ENCODE measurements around the gene IL5.

Gene IL5

DNA sequence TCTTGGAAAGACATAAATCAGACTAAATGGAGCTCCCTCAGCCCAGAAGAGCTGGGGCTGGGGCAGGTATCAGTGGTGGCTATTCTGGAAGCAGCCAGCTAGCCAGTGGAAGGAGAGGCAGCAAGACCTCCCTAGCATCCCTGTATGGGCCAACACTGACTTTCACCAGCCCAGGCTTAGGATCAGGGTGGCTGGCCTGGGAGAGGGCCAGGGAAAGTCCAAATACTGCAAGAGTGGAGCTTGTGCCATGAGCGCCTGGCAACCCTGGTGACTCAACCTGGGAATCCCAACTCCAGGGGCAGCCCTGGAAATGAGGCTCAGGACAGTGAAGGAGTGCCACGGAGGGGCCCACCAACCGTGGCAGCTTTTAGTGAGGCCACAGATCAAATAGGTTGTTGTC is 45.2 kb downstream of the IL5 start:
- DNase-seq (ENCODE audit: low read depth): no peak

DNA sequence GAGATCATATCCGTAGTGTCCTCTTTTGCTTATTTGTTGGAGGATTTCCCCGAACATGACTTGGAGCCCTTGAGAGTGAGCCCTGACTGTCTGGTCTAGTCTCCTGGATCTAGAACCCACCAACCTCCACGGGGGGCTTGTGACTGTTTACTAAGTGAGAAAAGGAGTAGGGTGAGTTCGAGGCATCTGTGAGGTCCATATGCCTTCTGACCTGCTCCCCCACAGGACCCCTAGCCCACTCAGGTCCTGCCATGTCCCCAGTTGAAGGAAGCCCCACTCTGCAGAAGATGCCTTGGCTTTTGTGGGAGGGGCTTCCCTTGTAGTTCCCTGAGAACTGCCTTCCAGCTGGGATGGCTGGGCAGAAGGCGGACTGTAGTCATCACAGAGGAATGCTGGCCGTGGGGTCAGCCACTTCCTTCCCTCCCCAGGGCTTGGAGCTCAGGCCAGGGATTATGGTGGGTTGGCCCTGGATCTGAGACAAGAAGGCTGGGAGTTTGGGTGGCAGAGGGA is 45.8 kb downstream of the IL5 start:
- DNase-seq (ENCODE audit: low read depth): peak; percentile 82

DNA sequence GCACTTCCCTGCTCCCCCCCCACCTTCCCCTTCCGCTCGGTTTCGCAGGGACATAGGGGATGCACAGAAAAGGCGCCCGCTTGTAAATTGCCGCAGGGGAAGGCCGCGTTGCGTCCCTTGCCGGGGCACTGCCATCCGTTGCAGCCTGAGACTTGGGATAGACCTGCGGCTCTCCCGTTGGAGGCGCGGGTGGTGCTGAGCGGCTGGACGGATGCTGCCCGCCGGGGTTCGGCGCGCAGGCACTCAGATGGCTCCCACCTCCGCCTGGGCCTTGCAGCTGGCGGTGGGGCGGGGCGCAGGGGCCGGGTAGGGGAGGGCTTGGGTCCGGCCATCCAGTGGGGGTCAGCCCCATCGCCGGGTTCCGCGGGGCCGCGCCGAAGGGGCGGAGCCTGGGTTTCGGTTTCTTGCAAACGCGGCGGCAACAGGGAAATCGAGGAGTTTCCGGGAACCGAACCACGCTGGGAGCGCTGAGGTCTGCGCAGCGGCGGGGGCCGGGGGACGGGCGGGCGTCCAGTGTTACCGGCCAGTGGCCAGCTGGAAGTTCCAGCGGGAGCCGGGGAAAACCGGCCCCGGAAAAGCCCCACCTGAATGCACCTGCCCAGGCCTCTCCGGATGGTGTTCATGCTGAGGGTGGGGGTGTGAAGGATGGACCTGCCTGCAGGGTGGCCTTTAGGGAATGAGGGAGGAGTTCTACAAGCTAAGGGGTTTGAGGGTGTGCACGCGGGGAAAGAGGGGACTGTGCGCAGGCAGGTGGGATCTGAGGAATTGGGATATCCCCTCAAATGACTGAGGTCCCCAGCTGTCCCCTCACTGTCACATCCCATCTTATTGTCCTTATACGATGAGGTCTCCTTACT is 46.5 kb downstream of the IL5 start:
- DNase-seq (ENCODE audit: low read depth): no peak

DNA sequence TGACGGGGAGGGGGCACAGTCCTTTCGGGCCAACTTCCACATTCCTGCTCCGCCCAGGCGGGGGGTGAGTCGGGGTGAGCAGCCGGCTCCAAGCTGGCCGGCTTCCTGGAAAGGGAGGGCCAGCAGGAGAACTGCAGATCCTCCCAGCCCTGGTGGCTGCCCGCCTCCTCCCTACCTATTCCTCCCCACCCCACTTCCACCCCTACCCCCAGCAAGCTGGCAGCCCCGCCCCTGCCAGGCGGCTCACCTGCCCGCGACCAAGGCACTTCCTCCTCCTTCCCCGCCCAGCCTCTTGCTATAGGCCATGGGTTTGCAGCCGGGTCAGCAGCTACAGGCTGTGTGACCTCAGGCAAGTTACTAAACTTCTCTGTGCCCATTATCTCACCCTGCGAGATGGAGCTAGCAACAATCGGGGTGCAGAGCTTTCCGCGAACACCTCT is 47.1 kb downstream of the IL5 start:
- no peak for DNase-seq (ENCODE audit: low read depth)

DNA sequence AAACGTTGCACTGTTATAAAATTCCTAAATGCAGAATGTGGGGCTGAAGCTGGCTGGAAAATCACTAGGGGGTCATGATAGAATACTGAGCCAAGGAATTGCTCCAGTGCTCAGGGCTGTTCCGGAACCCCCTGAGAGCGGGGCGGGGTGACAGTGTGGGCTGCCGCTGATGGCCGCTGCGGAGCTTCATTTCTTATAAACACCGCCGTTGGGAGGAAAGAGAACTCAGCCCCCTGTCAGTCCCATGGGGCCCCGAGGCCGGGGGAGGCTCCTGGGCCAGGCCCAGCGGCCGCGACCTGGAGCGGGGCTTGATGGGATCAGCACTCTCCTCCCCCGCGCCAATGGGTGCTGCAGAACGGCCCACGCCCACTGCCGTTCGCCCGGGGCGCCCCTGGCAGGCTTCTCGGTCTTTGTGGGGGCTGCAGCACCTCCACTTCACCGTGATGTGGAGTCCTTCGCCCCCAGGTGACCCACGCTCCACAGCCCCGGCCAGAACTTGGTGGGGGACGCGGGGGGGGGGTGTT is 47.6 kb downstream of the IL5 start:
- DNase-seq (ENCODE audit: low read depth): no peak

DNA sequence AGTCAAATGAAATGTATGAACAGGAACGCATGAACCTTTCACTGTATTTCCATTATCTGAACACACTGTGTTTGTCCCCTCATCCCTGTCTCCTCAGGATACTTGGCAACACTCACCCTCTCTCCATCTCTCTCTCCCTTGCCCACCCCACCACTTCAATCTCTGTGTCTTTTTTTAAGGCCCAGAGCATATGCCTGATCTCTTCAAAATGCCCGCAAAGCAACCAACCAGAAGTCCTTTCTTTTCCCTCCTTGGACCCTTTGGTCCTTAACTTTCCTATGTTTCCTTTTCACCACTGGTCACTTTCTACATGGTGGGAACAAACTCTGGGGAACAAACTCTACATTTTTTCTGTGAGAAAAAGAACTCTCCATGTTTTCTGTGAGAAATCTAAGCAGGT is 49.5 kb downstream of the IL5 start:
- no peak for DNase-seq (ENCODE audit: low read depth)

DNA sequence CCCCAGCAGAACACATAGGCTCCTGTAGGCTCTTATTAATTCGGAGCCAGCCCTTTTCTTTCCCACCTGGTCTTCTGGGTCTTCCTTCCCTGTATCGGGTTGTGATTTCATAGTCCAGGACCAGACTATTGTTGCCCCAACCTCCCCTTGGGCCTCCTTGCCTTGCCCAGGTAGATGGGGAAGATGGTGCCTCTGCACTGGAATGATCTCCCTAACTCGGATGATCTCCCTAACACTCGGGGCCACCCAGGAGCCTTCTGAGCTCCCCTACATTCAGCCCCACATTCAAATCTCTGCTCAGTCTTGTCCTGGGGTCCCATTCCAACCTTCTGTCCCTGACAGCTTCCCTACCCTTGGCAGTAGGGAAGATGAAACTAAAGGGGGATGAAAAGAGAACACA is 50.1 kb downstream of the IL5 start:
- no peak for DNase-seq (ENCODE audit: low read depth)

DNA sequence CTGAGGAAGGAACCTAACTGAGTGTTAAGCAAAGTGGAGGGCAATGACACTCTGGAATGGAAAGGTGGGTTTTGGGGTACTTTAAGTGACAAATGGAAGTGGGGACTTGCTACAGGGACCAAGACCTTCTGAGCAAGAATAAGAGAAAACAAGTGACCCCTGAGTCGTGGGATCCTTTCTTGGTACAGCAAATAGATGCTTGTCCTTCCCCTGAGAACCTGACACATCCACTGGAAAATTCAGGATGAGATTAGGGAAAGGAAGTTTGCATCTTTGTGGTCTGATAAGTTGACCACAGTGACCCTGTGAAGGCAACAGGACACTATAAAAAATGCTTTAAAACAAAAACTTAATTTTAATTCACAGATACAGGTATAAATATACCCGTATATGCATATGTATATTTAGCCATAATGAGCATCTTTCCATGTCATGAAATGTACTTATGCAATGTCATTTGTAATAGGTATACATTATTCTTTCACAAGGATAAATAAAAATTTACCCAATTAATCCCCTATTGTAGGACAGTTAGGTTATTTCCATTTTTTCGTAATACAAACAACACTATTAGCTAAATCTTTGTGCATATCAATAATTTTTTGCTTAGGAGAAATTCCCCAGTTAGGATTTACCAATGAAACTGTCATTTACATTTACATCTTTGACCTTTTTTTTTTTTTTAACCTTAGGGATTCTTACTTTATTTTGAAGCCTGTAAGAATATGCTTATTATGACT is 50.8 kb downstream of the IL5 start:
- DNase-seq (ENCODE audit: low read depth): no peak
